H1 (cell line): Measurements from ENCODE around the gene BACE2. TPM values are rescaled to one million over a fixed set of nuclear protein-coding genes. Genes with fewer than 3 reads are reported as not detected.
A peak's percentile ranks its signal among the peaks of the same experiment; 100 is the strongest.

Experiments used
- CTCF ChIA-PET: fragments of 300-600 bp; sonication (Branson Sonifier 250); formaldehyde crosslinking; loops from one replicate; lab custom pipeline; 2021; ENCODE audit not compliant: partially characterized antibody; lab: Charles Lee
- POLR2A ChIA-PET: fragments of 300-600 bp; sonication (Branson Sonifier 250); formaldehyde crosslinking; loops from one replicate; lab custom pipeline; 2021; ENCODE audit warnings: inconsistent platforms; ENCODE audit not compliant: partially characterized antibody; lab: Charles Lee
- DNase-seq, 2 experiments: peaks; one replicate each; pipeline versions ENCODE4 v3.0.0 to v3.0.0-alpha.2; 2010 to 2022; ENCODE audit warnings: low spot score in 2 of 2, low read depth in 1 of 2, mixed read lengths in 1 of 2
- FAIRE-seq: peaks from 2 replicates; lab custom pipeline; 2011; peaks lifted over from hg19 to GRCh38; lab: Jason Lieb, UNC
- H2AFZ ChIP-seq: 2 replicates; pipeline ENCODE4 v1.8.1; 2012; ENCODE audit warnings: low read length, inconsistent platforms
- H2AK5ac ChIP-seq: 2 replicates; pipeline ENCODE4 v1.6.1; 2013; ENCODE audit warnings: low read depth, low read length
- H2BK120ac ChIP-seq: replicated peaks from 2 replicates; pipeline ENCODE3; 2013; ENCODE audit warnings: low read depth, low read length, inconsistent platforms
- H2BK12ac ChIP-seq: 2 replicates; pipeline ENCODE4 v1.6.1; 2013; ENCODE audit warnings: low read depth, low read length
- H2BK15ac ChIP-seq: 2 replicates; pipeline ENCODE4 v1.6.1; 2013; ENCODE audit warnings: low read length
- H2BK20ac ChIP-seq: 2 replicates; pipeline ENCODE4 v1.6.1; 2013; ENCODE audit warnings: low read length
- H2BK5ac ChIP-seq: 2 replicates; pipeline ENCODE4 v1.6.1; 2013; ENCODE audit warnings: low read depth, low read length
- H3K14ac ChIP-seq: 2 replicates; pipeline ENCODE4 v1.6.1; 2013; ENCODE audit warnings: inconsistent platforms; ENCODE audit not compliant: insufficient read length
- H3K18ac ChIP-seq: 2 replicates; pipeline ENCODE4 v1.6.1; 2013; ENCODE audit warnings: low read length; ENCODE audit errors: extremely low read depth
- H3K23ac ChIP-seq: 2 replicates; pipeline ENCODE4 v1.6.1; 2013; ENCODE audit warnings: inconsistent platforms; ENCODE audit not compliant: insufficient read length
- H3K23me2 ChIP-seq: 2 replicates; pipeline ENCODE4 v1.6.1; 2013; ENCODE audit warnings: low read depth, low read length
- H3K27ac ChIP-seq: 2 replicates; pipeline ENCODE4 v1.6.1; 2011; ENCODE audit warnings: low read depth, low read length, inconsistent platforms
- H3K27me3 ChIP-seq, 4 experiments: replicated peaks in 1 of 4; 1 replicate in 1 of 4; 2 replicates in 3 of 4; pipeline versions ENCODE4 v1.6.1 to v1.8.1; 2011 to 2013; ENCODE audit warnings: low read length in 3 of 4, mild to moderate bottlenecking in 3 of 4, inconsistent platforms in 2 of 4, mixed read lengths in 2 of 4, moderate library complexity in 1 of 4; ENCODE audit not compliant: control insufficient read depth in 3 of 4, insufficient read depth in 3 of 4; ENCODE audit errors: extremely low read depth in 1 of 4
- H3K36me3 ChIP-seq, 4 experiments: 2 replicates each; pipeline versions ENCODE4 v1.6.1 to v1.8.1; 2011 to 2013; ENCODE audit warnings: mild to moderate bottlenecking in 4 of 4, low read length in 3 of 4, moderate library complexity in 2 of 4, control low read depth in 1 of 4, inconsistent platforms in 1 of 4; ENCODE audit not compliant: insufficient read depth in 4 of 4, control insufficient read depth in 2 of 4
- H3K4ac ChIP-seq: replicated peaks from 2 replicates; pipeline ENCODE3; 2013; ENCODE audit warnings: low read length, low read depth, mixed read lengths, inconsistent platforms; ENCODE audit not compliant: insufficient read length
- H3K4me1 ChIP-seq, 4 experiments: replicated peaks in 1 of 4; 1 replicate in 1 of 4; 2 replicates in 3 of 4; pipeline versions ENCODE4 v1.6.1 to v1.8.1; 2011 to 2013; ENCODE audit warnings: low read length in 3 of 4, inconsistent platforms in 2 of 4, mixed read lengths in 1 of 4; ENCODE audit not compliant: insufficient read depth in 4 of 4, control insufficient read depth in 3 of 4
- H3K4me2 ChIP-seq, 2 experiments: 2 replicates each; pipeline versions ENCODE4 v1.6.1 to v1.8.1; 2011 to 2013; ENCODE audit warnings: low read depth in 2 of 2, low read length in 2 of 2, control low read depth in 1 of 2, inconsistent platforms in 1 of 2, mild to moderate bottlenecking in 1 of 2; ENCODE audit not compliant: insufficient read depth in 1 of 2
- H3K4me3 ChIP-seq, 4 experiments: fragments of 200-600, 300-600 bp in 1 of 4; sonication (generic), shearing (Covaris generic), sonication (Bioruptor Twin) in 1 of 4; 2 replicates each; pipeline versions ENCODE4 v1.5.1 to v1.8.1; 2011 to 2016; ENCODE audit warnings: low read length in 4 of 4, low read depth in 3 of 4, control low read depth in 2 of 4, inconsistent platforms in 2 of 4, mild to moderate bottlenecking in 2 of 4, mixed read lengths in 1 of 4, moderate library complexity in 1 of 4; ENCODE audit not compliant: insufficient read depth in 2 of 4; ENCODE audit errors: extremely low read depth in 1 of 4
- H3K56ac ChIP-seq: replicated peaks from 2 replicates; pipeline ENCODE3; 2013; ENCODE audit warnings: low read depth, mild to moderate bottlenecking, mixed read lengths, low read length, inconsistent platforms; ENCODE audit not compliant: insufficient read length
- H3K79me1 ChIP-seq: 2 replicates; pipeline ENCODE4 v1.6.1; 2013; ENCODE audit warnings: low read depth, low read length, control low read depth
- H3K79me2 ChIP-seq, 2 experiments: 2 replicates each; pipeline versions ENCODE4 v1.6.1 to v1.8.1; 2012 to 2013; ENCODE audit warnings: low read length in 2 of 2, mild to moderate bottlenecking in 2 of 2, inconsistent platforms in 1 of 2; ENCODE audit not compliant: insufficient read depth in 2 of 2, control insufficient read depth in 1 of 2
- H3K9ac ChIP-seq, 4 experiments: replicated peaks in 1 of 4; 1 replicate in 1 of 4; 2 replicates in 3 of 4; pipeline versions ENCODE4 v1.6.1 to v1.8.1; 2011 to 2013; ENCODE audit warnings: low read depth in 3 of 4, low read length in 3 of 4, control low read depth in 2 of 4, mild to moderate bottlenecking in 2 of 4, moderate library complexity in 2 of 4, inconsistent platforms in 1 of 4; ENCODE audit errors: extremely low read depth in 1 of 4
- H3K9me3 ChIP-seq, 2 experiments: 2 replicates each; pipeline versions ENCODE4 v1.6.1 to v1.8.1; 2012 to 2013; ENCODE audit warnings: mild to moderate bottlenecking in 2 of 2, moderate library complexity in 2 of 2, control low read depth in 1 of 2, inconsistent platforms in 1 of 2, low read depth in 1 of 2, low read length in 1 of 2, mixed read lengths in 1 of 2; ENCODE audit not compliant: insufficient read depth in 2 of 2
- H4K20me1 ChIP-seq, 2 experiments: replicated peaks in 1 of 2; 2 replicates each; pipeline versions ENCODE3 to v1.8.1; 2011 to 2013; ENCODE audit warnings: inconsistent platforms in 2 of 2, low read length in 2 of 2, mild to moderate bottlenecking in 1 of 2; ENCODE audit not compliant: insufficient read depth in 2 of 2, control insufficient read depth in 1 of 2
- H4K5ac ChIP-seq: 2 replicates; pipeline ENCODE4 v1.6.1; 2013; ENCODE audit warnings: low read length, low read depth, mixed read lengths, inconsistent platforms; ENCODE audit not compliant: insufficient read length
- H4K8ac ChIP-seq: 2 replicates; pipeline ENCODE4 v1.8.0; 2013; ENCODE audit warnings: mild to moderate bottlenecking, moderate library complexity, low read length, inconsistent platforms; ENCODE audit not compliant: insufficient read depth; ENCODE audit errors: extremely low read depth
- H4K91ac ChIP-seq: replicated peaks from 2 replicates; pipeline ENCODE3; 2013; ENCODE audit warnings: low read length, mixed read lengths, inconsistent platforms; ENCODE audit not compliant: insufficient read length
- CBX5 ChIP-seq: fragments of 300-800, 300-1000 bp; sonication (generic); IDR thresholded peaks from 2 replicates; pipeline ENCODE4 v1.7.1; 2016; ENCODE audit warnings: antibody characterized with exemption, low read length, low read depth
- CBX8 ChIP-seq: fragments of 300-800, 300-1000 bp; sonication (generic); IDR thresholded peaks from 2 replicates; pipeline ENCODE4 v1.7.1; 2016; ENCODE audit warnings: low read depth, low read length, borderline replicate concordance
- CEBPB ChIP-seq: IDR thresholded peaks from 2 replicates; pipeline ENCODE4 v1.6.1; 2012; ENCODE audit warnings: low read depth, low read length
- CHD2 ChIP-seq: IDR thresholded peaks from 2 replicates; pipeline ENCODE4 v1.6.1; 2012; ENCODE audit warnings: low read length, improper control_type of control experiment
- EP300 ChIP-seq, 2 experiments: IDR thresholded peaks; 1 replicate in 1 of 2; 2 replicates in 1 of 2; pipeline ENCODE4 v1.6.1; 2011 to 2012; ENCODE audit warnings: low read depth in 2 of 2, low read length in 2 of 2, mild to moderate bottlenecking in 2 of 2, borderline replicate concordance in 1 of 2, inconsistent platforms in 1 of 2, moderate library complexity in 1 of 2
- JUN ChIP-seq: IDR thresholded peaks from 2 replicates; pipeline ENCODE4 v1.6.1; 2011; ENCODE audit warnings: low read depth, mild to moderate bottlenecking, improper control_type of control experiment, low read length
- KDM1A ChIP-seq: fragments of 200-600, 300-600 bp; sonication (generic); IDR thresholded peaks from 2 replicates; pipeline ENCODE4 v1.7.1; 2016; ENCODE audit warnings: mild to moderate bottlenecking, low read length, borderline replicate concordance
- NRF1 ChIP-seq: IDR thresholded peaks from 2 replicates; pipeline ENCODE4 v1.6.1; 2011; ENCODE audit warnings: mild to moderate bottlenecking, low read depth, low read length, improper control_type of control experiment
- RFX5 ChIP-seq: IDR thresholded peaks from 2 replicates; pipeline ENCODE4 v1.6.1; 2011; ENCODE audit warnings: low read depth, low read length, improper control_type of control experiment, borderline replicate concordance
- SP1 ChIP-seq: IDR thresholded peaks from 2 replicates; pipeline ENCODE4 v1.6.1; 2011; ENCODE audit warnings: low read depth, low read length
- SP4 ChIP-seq: IDR thresholded peaks from 2 replicates; pipeline ENCODE4 v1.6.1; 2012; ENCODE audit warnings: low read length, inconsistent platforms
- TAF7 ChIP-seq: optimal IDR thresholded peaks from 2 replicates; pipeline ENCODE3; 2011; ENCODE audit warnings: low read depth, mild to moderate bottlenecking, inconsistent platforms, low read length, moderate library complexity, borderline replicate concordance
- WGBS, 2 experiments: shearing (Covaris generic) in 1 of 2; methylation state at CpG; one replicate each; pipeline versions ENCODE4 v1.1.6 to v1.1.7; 2013 to 2015; ENCODE audit warnings: low lambda C conversion rate in 2 of 2, mixed read lengths in 2 of 2, inconsistent platforms in 1 of 2, low coverage in 1 of 2, missing lambda C conversion rate in 1 of 2; ENCODE audit not compliant: insufficient replicate concordance in 2 of 2, insufficient coverage in 1 of 2, insufficient read length in 1 of 2; ENCODE audit errors: extremely low coverage in 1 of 2, missing lambda C conversion rate in 1 of 2; 5-methylcytosine and 5-hydroxymethylcytosine counted together
- polyA plus RNA-seq, 7 experiments: library from polyadenylated mRNA; depleted of rRNA in 3 of 7; stranded (reverse) in 5 of 7; unstranded in 2 of 7; fragments of >200 nt in 5 of 7; fragments of 200-250 nt in 2 of 7; gene quantifications; 1 replicate in 5 of 7; 2 replicates in 1 of 7; 4 replicates in 1 of 7; pipeline versions ENCODE4 v1.2.1 to v1.2.3, GENCODE V29; 2011 to 2013; ENCODE audit warnings: missing spikeins in 2 of 7, mixed read lengths in 2 of 7
- total RNA-seq: library from RNA; stranded (reverse); fragmentation: NEBNext Ultra II Directional; extraction: Animal tissue kit (Norgen Biotek cat#: 25700); gene quantifications from 2 replicates; pipeline ENCODE4 v1.2.1, GENCODE V29; 2021
- TF ChIP-seq, protein P1 (sequence below): IDR thresholded peaks from 2 replicates; pipeline ENCODE4 v1.6.1; 2012; ENCODE audit warnings: low read length, inconsistent platforms

The BACE2 gene
- total and polyA plus RNA-seq, 2 of the 8 experiments (the other 6 are each of a cell fraction or from before 2014, with no cell fraction given) = 8.1 to 10.9 TPM

DNA sequence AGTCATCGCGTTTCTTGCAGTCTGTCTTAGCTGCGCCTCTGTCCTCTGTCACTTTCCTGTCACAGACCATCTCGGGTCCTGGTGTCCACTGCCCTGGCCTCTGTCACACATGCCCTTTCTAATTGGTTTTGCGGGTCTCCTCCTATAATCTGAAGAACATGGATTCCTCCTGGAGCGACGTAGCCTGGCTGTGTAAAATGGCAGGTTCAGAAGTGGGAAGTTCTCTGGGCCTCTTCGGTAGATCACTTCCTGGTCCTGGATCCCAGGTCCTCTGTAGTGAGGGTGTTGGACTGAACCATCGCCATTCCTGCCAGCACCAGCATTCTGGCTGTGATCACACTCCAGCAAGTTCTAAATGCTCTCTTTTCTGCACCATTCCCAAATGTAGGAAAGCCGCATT lies 149.5 kb downstream of the BACE2 start:
- WGBS, 2 experiments = 64% methylated on average over 10 of the region's 10 CpGs; no CpG with 5 or more reads in 1 of the 2 experiments
- H3K79me1 ChIP-seq = no peaks in the 10 kb centered on the region
- H3K18ac ChIP-seq = no peak overlapping the region
- H3K4ac ChIP-seq = no peak overlapping the region
- no peak overlapping the region for H2BK12ac ChIP-seq
- H3K4me1 ChIP-seq = peaks cover 0 to 1% (median under 1%) of the 10 kb centered on the region in 4 experiments; a peak in 4 of 7 replicates
- no peak overlapping the region for H2BK15ac ChIP-seq
- H4K91ac ChIP-seq = no peak overlapping the region
- no peak overlapping the region for H2AFZ ChIP-seq
- ChIA-PET CTCF (interaction anchor here (0.8 to 3.8 kb wide), 3 partner anchors 34 to 52 kb away, joined by 3 to 23 read pairs (median 5); no protein-coding TSS in a partner anchor), POLR2A (no interaction called here)
- no peaks in the 10 kb centered on the region for H3K36me3 ChIP-seq
- no peak overlapping the region; the same call in 1 of the 2 replicates for H2AK5ac ChIP-seq
- peak overlapping the region in 2 of 4 experiments; percentile 46 to 67; a peak in 6 of 8 replicates for H3K4me3 ChIP-seq
- DNase-seq = no peak
- peaks cover 0 to 16% (median 10%) of the 10 kb centered on the region in 4 experiments; a peak in 6 of 7 replicates for H3K27me3 ChIP-seq
- no peak overlapping the region for H3K27ac ChIP-seq
- peaks cover 9% of the 10 kb centered on the region; the same call in 1 of the 2 replicates for H3K23me2 ChIP-seq
- FAIRE-seq = no peak
- no peak overlapping the region for H2BK5ac ChIP-seq
- H4K20me1 ChIP-seq = peaks cover 0 to 2% of the 10 kb centered on the region in 2 experiments
- H4K8ac ChIP-seq = no peak overlapping the region
- H3K23ac ChIP-seq = no peak overlapping the region
- H3K4me2 ChIP-seq = peak overlapping the region; percentile 63 to 82
- no peak overlapping the region for H3K9ac ChIP-seq
- H3K9me3 ChIP-seq = no peaks in the 10 kb centered on the region
- H3K79me2 ChIP-seq = no peaks in the 10 kb centered on the region
- H4K5ac ChIP-seq = no peak overlapping the region
- no peak overlapping the region for H3K14ac ChIP-seq
- 0 out of 2 replicates have a peak overlapping the region, but pooled peaks have one; percentile 23 for H2BK20ac ChIP-seq
- no peak overlapping the region for H2BK120ac ChIP-seq
- no peak overlapping the region for H3K56ac ChIP-seq
- TF ChIP-seq SP1 = no peak
- TF ChIP-seq EP300 (IDR thresholded peaks at IDR 0.05; ENCODE audit: borderline replicate concordance in 1 of 2, low read depth in 2 of 2, low read length in 2 of 2) = no peak
- no peak for TF ChIP-seq TAF7
- TF ChIP-seq KDM1A = no peak
- TF ChIP-seq CHD2 = no peak
- no peak for TF ChIP-seq CBX8
- TF ChIP-seq JUN = no peak
- no peak for TF ChIP-seq RFX5
- TF ChIP-seq SP4 = no peak
- no peak for TF ChIP-seq NRF1
- no peak for TF ChIP-seq CEBPB
- TF ChIP-seq CBX5 = no peak
- TF ChIP-seq, protein P1, sequence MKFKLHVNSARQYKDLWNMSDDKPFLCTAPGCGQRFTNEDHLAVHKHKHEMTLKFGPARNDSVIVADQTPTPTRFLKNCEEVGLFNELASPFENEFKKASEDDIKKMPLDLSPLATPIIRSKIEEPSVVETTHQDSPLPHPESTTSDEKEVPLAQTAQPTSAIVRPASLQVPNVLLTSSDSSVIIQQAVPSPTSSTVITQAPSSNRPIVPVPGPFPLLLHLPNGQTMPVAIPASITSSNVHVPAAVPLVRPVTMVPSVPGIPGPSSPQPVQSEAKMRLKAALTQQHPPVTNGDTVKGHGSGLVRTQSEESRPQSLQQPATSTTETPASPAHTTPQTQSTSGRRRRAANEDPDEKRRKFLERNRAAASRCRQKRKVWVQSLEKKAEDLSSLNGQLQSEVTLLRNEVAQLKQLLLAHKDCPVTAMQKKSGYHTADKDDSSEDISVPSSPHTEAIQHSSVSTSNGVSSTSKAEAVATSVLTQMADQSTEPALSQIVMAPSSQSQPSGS = no peak
